Smooth muscle cell (in vitro differentiated cells): ENCODE results near the gene DGKG. TPM values are rescaled to one million over a fixed set of nuclear protein-coding genes. Genes with fewer than 3 reads are reported as not detected.
A peak's percentile ranks its signal among the peaks of the same experiment; 100 is the strongest.

Source experiments
- DNase-seq: peaks from one replicate; lab custom pipeline; 2025; ENCODE audit not compliant: unreplicated experiment; lab: John Stamatoyannopoulos, UW
- H2AFZ ChIP-seq: fragments of 200-600 bp; sonication (generic); 2 replicates; pipeline ENCODE4 v1.6.0; 2016; ENCODE audit warnings: antibody characterized with exemption, low read depth, mild to moderate bottlenecking
- H3F3A ChIP-seq: fragments of 200-600 bp; sonication (generic); 2 replicates; pipeline ENCODE4 v1.6.0; 2017; ENCODE audit warnings: antibody characterized with exemption, low read depth
- H3K27ac ChIP-seq: fragments of 200-600 bp; sonication (generic); 2 replicates; pipeline ENCODE4 v1.5.1; 2016; ENCODE audit warnings: low read depth, mild to moderate bottlenecking
- H3K27me3 ChIP-seq: fragments of 200-600 bp; sonication (generic); 2 replicates; pipeline ENCODE4 v1.6.1; 2016; ENCODE audit warnings: low read depth, mild to moderate bottlenecking
- H3K36me3 ChIP-seq: fragments of 200-600 bp; sonication (generic); 2 replicates; pipeline ENCODE4 v1.5.1; 2016; ENCODE audit warnings: low read depth
- H3K4me1 ChIP-seq: fragments of 200-600 bp; sonication (generic); 2 replicates; pipeline ENCODE4 v1.5.1; 2016; ENCODE audit warnings: low read depth
- H3K4me2 ChIP-seq: fragments of 200-600 bp; sonication (generic); 2 replicates; pipeline ENCODE4 v1.6.0; 2016; ENCODE audit warnings: mild to moderate bottlenecking
- H3K4me3 ChIP-seq: fragments of 200-600 bp; sonication (generic); 2 replicates; pipeline ENCODE4 v1.5.1; 2016; ENCODE audit warnings: mild to moderate bottlenecking
- H3K79me2 ChIP-seq: fragments of 200-600 bp; sonication (generic); 2 replicates; pipeline ENCODE4 v1.6.0; 2016; ENCODE audit warnings: low read depth, mild to moderate bottlenecking
- H3K9ac ChIP-seq: fragments of 200-600 bp; sonication (generic); 2 replicates; pipeline ENCODE4 v1.6.0; 2016; ENCODE audit warnings: low read depth
- H3K9me3 ChIP-seq: fragments of 200-600 bp; sonication (generic); replicated peaks from 2 replicates; pipeline ENCODE4 v1.5.1; 2016; ENCODE audit warnings: low read depth
- H4K20me1 ChIP-seq: fragments of 200-600 bp; sonication (generic); 2 replicates; pipeline ENCODE4 v1.6.0; 2016; ENCODE audit warnings: low read depth
- CTCF ChIP-seq: fragments of 200-600 bp; sonication (generic); IDR thresholded peaks from 2 replicates; pipeline ENCODE4 v1.5.1; 2017; ENCODE audit warnings: borderline replicate concordance, mild to moderate bottlenecking, antibody characterized with exemption; ENCODE audit not compliant: insufficient read depth, poor library complexity, severe bottlenecking
- WGBS: methylation state at CpG from one replicate; pipeline ENCODE4 v1.1.7; 2016; ENCODE audit warnings: low lambda C conversion rate; 5-methylcytosine and 5-hydroxymethylcytosine counted together
- polyA plus RNA-seq: library from polyadenylated mRNA; unstranded; fragments of >200 nt; fragmentation: Nextera tagmentation; extraction: Ambion mirVana; gene quantifications from 2 replicates; pipeline ENCODE4 v1.2.1, GENCODE V29; 2016
- total RNA-seq: library from RNA; depleted of rRNA; stranded (reverse); fragments of >200 nt; gene quantifications from 2 replicates; pipeline ENCODE4 v1.2.3, GENCODE V29; 2014

Gene DGKG
- total and polyA plus RNA-seq, 2 experiments from 2014 or later, result 0.64 TPM; not detected in 1

GRCh38 chr3:186115239-186115996, 246.6 kb downstream of the DGKG start:
- H3K4me1 ChIP-seq, result peaks cover 1% of the 10 kb centered on the region
- H3K36me3 ChIP-seq, result no peaks in the 10 kb centered on the region
- H3K27ac ChIP-seq, result no peak overlapping the region
- no peak overlapping the region for H3K4me2 ChIP-seq
- no peaks in the 10 kb centered on the region for H4K20me1 ChIP-seq
- H3K27me3 ChIP-seq, result peaks cover 15% of the 10 kb centered on the region
- 90% methylated on average over 15 of the region's 15 CpGs for WGBS
- H3K4me3 ChIP-seq, result no peak overlapping the region
- no peaks in the 10 kb centered on the region for H3K79me2 ChIP-seq
- DNase-seq, result no peak
- no peak overlapping the region for H2AFZ ChIP-seq
- no peaks in the 10 kb centered on the region for H3K9me3 ChIP-seq
- H3K9ac ChIP-seq, result no peak overlapping the region
- TF ChIP-seq CTCF, result no peak
- peaks cover 4% of the 10 kb centered on the region for H3F3A ChIP-seq

GRCh38 chr3:186110975-186111974, 250.8 kb downstream of the DGKG start:
- Histone ChIP-seq H3K4me1 (peaks cover 18% of the 10 kb centered on the region), H4K20me1 (peaks cover 8% of the 10 kb centered on the region), H3K27ac (no peak overlapping the region), H3K36me3 (no peaks in the 10 kb centered on the region), H3K4me3 (no peak overlapping the region), H3K9me3 (no peaks in the 10 kb centered on the region), H3K27me3 (peaks cover 15% of the 10 kb centered on the region), H3K4me2 (no peak overlapping the region), H3F3A (peaks cover 4% of the 10 kb centered on the region), H3K9ac (no peak overlapping the region), H2AFZ (no peak overlapping the region), H3K79me2 (peaks cover 13% of the 10 kb centered on the region)
- TF ChIP-seq CTCF, result no peak
- 64% methylated on average over 12 of the region's 12 CpGs for WGBS
- DNase-seq, result no peak

GRCh38 chr3:186109897-186110803, 251.9 kb downstream of the DGKG start:
- H3K9me3 ChIP-seq, result no peaks in the 10 kb centered on the region
- TF ChIP-seq CTCF, result no peak
- peak overlapping the region; percentile 88 for H3K27ac ChIP-seq
- peak; percentile 38 for DNase-seq
- peak overlapping the region; percentile 92 for H3K4me2 ChIP-seq
- H3K9ac ChIP-seq, result peak overlapping the region; percentile 67
- H2AFZ ChIP-seq, result peak overlapping the region; percentile 92
- peaks cover 23% of the 10 kb centered on the region for H3K79me2 ChIP-seq
- H3K4me3 ChIP-seq, result peak overlapping the region; percentile 65
- peaks cover 18% of the 10 kb centered on the region for H3K4me1 ChIP-seq
- H4K20me1 ChIP-seq, result peaks cover 12% of the 10 kb centered on the region
- no peaks in the 10 kb centered on the region for H3K36me3 ChIP-seq
- peaks cover 4% of the 10 kb centered on the region for H3F3A ChIP-seq
- H3K27me3 ChIP-seq, result peaks cover 15% of the 10 kb centered on the region
- WGBS, result 8% methylated on average over 34 of the region's 35 CpGs
